ENCODE results near the gene UBE2G1.
"Not testable (repeated sequence)": the region's sequence is repeated elsewhere in the genome, so short reads cannot be mapped to it uniquely, and the experiment has no call there.

Gene UBE2G1

DNA sequence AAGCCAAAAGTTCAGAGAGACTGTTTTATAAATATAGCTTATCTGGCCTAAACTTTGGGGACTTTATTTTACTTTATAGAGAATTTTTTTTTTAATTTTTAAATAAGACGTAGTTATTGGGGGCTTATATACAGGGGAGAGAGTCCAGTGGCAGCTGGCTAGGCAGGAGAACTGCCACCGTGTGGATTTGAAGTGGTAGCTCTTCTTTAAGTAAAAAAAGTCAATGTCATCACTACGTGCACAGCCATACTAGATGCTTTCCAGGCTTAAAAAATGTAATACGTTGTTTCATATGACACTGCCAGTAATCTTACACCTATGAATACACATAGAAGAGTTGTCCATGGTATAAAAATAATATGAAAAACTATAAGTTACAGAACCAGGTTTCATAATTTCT is 70.8 kb downstream of the UBE2G1 start:
- DNase-seq, result no peak

DNA sequence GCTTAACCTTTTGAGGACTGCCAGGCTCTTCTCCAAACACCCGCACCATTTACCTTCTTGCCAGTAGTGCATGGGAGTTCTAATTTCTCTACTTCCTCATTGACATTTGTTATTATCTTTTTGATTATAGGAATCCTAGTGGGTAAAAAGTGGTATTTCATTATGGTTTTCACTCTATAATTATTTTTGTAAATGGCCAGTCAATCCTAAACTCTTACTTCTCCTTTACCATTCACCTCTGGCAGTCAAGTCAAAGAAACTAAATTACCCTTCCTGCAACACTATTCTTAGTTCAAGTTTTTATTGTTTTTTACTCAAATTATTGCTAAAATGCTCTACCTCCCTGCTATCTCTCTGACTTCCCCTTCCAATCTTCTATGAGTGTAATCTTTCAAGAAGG is 72.9 kb downstream of the UBE2G1 start:
- no peak for DNase-seq

DNA sequence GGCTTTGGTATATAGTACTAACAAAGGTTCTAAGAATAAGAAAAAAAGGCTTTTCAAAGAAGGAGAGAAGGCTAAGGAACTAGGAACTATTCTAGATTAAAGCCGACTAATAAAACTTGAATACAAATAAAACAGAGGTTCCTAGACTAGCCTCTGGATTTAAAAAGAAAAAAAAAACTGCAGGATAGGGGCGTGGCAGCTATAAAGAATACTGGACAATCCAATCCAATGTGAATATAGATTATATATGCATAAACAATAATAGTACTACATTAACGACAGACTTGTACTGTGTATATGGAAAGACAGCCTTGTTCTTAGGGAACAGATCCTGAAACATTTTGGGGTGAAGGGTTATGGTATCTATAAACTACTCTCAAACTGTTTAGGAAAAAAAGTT is 78.8 kb downstream of the UBE2G1 start:
- DNase-seq, result no peak

DNA sequence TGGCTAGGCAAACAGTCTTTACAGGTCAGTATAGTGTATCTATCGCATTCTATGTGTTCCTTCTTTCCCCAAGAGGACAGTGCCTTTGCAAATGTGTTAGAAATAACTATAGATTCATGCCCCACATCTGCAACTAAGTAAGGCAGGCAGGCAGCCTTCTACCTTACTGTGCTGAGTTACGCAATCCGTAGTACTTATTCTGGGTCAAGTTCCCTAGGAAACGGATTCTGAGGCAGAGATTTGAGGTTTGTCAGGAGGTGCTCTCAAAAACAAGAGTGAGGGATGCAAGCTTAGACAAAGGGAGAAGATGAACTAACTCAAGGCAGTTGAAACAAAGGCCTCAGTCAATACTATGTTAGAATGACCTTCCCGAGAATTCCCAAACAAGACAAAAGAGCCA is 90.0 kb downstream of the UBE2G1 start:
- no peak for DNase-seq

DNA sequence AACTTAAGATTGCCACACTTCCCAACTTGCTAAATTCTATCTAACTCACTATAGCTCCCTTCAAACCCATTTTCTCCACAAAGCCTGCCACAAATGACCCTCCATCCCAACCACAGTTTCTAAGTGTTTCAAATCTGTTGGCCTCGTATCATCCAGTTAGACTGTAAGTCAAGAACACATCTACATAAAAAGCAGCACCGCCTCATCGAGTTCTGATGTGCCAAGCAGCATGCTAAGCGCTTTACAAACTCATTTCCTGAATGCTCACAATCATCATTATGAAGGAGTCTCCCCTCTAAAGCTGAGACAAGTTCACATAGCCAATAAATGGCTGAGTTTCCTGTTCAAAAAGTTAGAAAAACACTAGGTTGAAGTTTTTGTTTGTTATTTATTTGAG is 93.5 kb downstream of the UBE2G1 start:
- no peak for DNase-seq

DNA sequence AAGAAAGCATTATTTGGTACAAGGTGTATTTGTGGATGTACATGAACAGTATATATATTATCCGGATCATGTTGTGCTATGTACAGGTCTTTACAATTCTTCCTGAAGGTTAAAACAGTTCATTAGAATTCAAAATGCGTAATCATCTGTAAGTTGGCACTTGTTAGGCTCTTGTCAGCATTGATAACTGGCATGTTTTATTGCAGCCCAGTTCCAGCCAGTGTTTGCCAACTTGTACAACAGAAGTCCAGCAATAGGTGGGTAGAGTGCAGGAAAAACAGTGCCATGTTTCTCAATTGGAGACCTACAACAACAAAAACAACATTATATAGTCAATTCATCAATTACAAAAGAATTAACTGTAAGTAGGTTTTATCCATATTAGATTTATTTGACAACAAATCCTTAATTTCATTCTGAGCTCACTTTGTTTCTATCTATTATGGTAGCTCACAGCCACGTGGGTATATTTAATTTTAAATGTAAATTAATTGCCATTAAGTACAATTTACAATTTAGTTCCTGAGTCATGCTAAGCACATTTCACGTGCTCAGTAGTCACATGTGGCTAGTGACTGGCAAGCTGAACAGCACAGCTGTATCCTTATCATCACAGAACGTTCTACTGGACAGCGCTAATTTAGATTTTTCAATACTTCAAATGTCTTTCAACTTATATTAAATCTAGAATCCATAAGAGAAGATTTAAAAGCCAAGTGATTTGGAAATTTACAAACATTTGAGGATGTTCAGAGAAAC is 94.1 kb downstream of the UBE2G1 start:
- no peak for DNase-seq

DNA sequence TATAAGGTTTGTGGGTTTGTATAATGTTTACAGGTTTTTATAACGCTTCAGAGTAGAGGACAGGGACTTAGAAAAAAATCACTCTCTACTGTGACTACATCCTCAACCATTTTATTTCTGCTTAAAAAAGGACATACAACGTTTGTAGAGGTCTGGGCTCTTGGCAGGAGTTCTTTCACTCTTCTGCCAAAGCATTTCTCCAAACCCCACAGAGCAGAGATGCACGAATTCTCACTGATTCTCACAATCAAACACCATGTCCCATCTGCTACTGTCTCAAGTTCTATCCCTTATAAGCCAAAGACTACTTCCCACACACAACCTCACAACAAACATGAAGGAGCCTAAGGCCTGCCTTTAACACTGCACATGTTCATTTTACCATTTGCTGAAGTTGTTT is 95.7 kb downstream of the UBE2G1 start:
- DNase-seq, result no peak

DNA sequence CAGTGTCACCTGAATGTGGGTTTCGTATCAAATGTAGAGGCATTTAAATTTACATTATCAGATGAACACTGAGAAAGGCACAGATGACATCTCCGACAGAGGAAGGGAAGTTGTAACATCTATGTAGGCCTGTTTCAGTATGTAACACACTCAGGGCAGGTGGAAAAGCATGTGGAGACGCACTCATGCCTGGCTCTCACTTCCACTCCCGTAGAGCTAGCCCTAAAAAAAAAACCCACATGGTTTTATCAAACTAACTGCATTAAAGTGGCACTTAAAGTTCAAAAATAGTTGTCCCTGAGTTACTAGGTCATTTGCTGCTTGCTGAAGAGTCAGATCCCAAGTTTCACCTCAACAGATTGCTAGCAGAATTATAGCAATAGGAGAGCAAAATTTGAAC is 96.6 kb downstream of the UBE2G1 start:
- DNase-seq, result no peak

DNA sequence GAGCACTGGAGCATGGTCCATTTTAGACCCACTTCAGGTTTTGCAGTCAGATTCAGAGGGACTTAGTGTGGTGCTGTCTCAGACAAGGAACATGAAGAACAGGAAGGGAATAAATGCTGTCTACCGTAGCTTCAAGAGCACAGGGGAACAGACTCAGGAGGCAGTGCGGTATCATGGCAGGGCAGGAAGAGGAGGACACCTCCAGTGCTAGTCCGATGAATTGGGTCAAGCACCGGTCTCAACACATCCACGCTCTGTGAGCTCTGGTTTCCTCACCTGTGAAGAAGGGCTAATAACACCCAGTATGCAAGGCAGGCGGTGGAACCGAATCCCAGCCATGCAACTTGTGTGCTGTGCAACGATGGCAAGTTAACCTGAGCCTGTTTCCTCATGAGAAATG is 99.1 kb downstream of the UBE2G1 start:
- no peak for DNase-seq

DNA sequence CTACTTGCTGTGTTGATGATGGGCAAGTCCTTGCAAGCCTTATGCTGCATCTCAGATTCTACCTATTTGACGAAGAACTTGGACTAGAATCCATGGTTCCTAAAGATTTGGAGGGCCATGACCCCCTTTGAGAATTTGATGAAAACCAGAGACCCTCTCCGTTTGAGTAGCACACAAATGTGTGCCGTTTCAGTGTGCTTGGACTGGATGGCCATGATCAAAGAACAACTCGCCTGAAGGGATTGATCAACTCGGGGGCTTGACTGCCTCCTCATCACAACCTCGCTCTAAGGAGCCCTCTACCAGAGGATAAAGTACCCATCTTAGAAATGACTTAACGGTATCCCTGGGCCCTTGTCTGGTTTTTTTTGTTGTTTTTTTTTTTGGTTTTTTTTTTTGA is 99.9 kb downstream of the UBE2G1 start:
- DNase-seq, result no peak

DNA sequence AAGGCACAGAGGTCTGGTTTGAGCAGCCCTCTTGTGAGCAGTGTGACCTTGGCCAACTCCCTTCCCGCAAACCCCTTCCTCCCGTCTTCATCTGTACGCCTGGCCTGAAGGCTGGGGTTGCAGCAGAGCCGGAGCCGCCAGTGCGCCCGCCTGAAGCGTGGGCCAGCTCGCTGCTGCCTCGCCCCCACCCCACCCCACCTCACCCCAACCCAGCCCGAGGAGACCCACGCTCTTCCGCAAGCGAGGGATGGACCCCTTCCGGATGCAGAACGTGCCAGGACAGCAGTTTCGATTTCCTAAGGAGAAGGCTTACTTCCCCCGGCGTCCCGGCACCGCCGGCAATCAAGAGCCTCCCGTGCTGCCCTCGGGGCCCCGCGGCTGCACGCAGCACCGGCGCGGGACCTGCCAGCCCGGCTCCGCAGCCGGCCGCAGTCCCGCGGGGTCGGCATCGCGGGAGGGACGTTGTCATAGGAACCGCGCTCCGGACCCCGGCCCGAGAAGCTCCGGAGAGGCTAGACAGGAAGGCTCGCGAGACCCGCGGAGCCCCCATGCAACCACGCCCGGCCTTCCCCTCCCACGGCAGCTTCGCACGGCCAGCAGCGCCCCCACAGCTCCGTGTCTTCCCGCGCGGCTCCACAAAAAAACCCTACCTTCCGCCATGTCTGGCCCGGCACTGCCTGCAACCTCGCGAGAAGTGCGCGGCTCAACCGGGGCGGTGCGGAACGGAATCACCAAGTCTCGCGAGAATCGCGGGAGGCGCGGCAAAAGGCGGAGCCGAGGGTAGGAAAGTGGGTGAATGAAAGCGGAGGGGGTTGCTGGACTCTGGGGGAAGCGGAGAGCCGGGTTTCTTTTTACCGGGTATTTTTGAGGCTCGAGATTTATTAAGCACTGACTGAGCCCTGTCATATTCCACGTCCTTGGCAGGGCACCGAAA is 102.9 kb downstream of the UBE2G1 start, which contains the start of gene ANKFY1:
Gene ANKFY1 (minus strand): TSS at position 698 of the 934 bp plus-strand sequence. CDS start 38 bp downstream, at position 660.
- DNase-seq, result peak; percentile 97 to 98

DNA sequence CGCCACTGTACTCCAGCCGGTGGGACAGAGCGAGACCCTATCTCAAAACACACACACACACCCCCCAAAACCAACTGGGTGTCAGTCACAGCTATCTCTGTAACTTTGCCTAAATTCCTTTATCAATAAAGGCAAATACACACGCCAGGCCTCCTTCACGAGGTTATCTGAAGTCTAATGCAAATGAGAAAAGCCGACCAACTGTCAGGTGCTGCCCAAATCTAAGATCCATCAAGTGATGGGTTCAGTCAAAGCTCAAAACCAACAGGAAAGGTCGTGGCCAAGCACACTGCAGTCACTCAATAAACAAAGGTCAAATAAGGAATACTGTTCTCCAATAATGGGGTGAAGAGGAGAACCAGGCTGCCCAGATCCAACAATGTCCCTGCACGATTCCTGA is 103.8 kb downstream of the UBE2G1 start:
- no peak for DNase-seq

DNA sequence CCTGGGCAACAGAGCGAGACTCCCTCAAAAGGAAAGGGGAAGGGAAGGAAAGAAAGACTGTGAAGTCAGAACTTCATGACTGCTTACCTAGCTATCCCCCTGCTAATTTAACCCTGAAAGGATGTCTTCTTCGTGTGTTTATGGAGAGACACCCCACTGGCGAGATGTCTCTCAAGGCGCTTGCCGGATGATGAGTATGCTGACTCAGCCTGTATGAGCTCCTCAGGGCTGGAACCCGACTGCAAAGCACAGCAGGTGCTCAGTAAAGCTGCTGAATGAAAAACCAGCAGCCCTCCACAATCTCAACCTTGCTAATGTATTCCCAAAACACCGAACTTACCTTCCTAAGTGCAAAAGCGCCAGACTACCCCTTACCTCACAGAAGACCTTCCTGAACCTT is 105.0 kb downstream of the UBE2G1 start:
- no peak for DNase-seq

DNA sequence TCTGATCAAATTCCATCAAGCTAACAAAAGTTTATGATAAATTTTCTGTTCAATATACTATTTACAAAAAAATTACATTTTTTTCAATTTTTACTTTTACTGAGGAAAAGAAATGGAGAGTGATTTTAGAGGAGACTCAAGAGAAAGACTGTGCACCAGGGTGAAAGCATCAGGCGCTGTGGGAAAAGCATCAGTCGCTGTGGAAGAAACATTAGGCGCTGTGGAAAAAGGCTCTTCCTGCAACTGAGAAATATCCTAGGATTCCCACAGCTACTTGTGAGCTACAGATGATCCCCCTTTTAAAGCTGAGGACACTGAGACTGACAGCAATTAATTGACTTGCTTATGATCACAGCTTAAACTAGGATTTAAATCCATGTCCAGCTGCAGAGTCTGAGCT is 107.6 kb downstream of the UBE2G1 start:
- no peak for DNase-seq

DNA sequence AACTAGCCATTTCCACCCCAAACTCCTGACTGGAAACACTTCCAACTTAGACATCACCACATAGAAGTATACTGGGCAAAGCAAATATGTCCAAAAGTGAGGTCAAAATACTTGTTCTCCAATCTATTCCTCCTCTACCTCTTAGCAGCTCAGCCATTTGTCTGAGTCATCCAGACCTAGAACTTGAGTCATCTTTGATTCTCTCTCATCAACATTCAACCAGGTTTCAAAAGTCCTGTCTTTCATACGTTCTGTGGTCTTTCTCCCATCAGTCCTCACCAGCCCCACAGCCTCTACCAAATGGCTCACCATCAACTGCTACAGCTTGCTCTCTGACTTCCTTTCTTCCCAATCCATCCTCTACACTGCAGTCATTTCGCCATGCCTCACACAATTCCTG is 109.5 kb downstream of the UBE2G1 start:
- no peak for DNase-seq

DNA sequence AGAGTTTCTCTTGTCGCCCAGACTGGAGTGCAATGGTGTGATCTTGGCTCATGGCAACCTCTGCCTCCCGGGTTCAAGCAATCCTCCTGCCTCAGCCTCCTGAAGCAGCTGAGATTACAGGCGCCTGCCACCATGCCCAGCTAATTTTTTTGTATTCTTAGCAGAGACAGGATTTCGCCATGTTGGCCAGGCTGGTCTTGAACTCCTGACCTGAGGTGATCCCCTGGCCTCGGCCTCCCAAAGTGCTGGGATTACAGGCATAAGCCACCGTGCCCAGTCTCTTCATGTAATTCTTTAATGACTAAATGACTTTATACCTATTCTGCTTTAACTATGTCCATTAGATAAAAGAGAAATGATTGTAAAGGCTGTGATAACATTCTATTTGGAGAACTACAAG is 111.2 kb downstream of the UBE2G1 start:
- not testable (repeated sequence) for DNase-seq

DNA sequence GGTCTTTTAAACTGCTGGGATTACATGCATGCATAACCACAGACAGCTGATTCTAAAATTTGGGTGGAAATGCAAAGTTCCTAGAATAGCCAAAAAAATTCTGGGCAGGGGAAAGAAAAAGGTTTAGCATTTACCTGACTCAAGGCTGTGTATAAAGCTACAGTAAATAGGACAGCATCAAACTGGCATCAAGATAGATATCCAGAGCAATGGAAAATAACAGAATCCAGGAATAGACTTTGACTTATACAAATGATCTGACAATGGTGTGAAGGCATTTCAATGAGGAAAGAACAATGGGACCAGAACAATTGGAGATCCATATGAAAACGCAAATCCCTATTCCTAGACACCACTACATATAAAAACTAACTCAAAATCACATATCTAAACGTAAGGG is 115.6 kb downstream of the UBE2G1 start:
- no peak for DNase-seq

DNA sequence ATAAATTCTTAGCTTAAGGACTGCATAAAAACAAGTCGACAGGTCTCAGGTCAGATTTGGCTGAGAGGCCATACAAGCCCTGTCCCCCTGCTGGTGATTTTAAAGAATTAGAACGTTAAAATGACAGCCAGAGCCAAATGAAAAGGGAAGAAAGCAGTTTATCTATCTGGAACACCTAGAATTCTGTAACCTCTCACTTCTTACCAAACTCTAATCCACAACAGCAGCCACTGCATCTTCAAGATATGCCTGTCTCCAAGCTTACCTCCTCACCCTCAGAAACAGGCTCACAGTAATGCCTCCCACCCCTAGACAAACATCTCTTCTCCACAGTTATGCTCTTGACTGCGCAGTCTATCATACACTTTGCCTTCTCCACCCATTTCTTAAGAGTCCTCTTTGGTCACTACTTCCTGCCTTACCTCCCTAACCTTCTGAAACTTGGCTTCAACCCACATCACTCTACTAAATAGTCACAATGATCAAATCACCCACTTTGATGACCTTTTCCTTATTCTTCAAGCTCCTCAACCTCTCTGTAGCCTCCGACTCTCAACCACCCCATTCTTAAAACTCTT is 116.9 kb downstream of the UBE2G1 start:
- peak in 1 of 2 donors; percentile 32 for DNase-seq

DNA sequence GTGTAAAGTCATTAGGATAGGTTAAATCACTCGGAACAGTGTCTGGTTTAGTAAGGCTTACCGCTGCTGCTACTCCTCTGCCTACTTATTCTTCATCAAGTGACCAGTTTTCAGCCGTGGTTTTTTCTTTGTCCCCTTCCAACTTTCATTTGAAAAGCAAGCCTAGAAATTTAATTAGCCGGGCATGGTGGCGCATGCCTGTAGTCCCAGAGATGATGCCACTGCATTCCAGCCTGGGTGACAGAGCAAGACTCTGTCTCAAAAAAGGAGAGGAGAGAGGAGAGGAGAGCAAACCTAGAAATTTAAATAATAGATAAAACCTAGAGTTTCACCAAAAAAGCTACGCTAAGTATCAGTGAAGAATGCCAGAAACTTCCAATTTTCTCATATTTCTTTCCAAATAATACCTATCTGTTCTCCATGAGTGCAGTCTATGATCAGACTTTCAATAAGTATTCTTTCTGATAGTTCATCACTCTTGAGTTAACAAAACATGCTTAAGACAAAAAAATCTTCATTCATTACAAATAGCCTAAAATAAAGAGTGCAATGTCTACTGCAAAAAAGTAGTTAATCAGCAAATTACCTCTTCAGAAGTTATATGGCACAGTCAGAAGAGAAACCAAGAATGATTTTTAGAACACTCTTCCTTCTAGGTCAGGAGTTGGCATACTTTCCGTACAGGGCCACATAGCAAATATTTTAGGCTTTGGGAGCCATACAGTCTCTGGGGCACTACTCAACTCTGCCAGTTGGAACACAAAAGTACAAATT is 117.8 kb downstream of the UBE2G1 start:
- no peak for DNase-seq

DNA sequence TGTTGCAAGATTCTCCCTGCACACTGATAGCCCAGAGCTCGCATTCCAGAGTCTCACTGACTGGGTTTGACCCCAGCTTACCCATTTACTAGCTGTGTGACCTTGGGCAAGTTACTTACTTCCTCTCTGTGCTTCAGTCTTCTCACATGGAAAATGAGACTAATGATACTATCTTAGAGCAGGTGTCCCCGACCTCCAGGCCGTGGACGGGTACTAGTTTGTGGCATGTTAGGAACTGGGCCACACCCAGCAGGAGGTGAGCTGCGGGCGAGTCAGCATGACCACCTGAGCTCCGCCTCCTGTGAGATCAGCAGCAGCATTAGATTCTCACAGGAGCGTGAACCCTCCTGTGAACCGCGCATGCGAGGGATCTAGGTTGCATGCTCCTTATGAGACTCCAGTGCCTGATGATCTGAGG is 118.5 kb downstream of the UBE2G1 start:
- DNase-seq, result no peak

DNA sequence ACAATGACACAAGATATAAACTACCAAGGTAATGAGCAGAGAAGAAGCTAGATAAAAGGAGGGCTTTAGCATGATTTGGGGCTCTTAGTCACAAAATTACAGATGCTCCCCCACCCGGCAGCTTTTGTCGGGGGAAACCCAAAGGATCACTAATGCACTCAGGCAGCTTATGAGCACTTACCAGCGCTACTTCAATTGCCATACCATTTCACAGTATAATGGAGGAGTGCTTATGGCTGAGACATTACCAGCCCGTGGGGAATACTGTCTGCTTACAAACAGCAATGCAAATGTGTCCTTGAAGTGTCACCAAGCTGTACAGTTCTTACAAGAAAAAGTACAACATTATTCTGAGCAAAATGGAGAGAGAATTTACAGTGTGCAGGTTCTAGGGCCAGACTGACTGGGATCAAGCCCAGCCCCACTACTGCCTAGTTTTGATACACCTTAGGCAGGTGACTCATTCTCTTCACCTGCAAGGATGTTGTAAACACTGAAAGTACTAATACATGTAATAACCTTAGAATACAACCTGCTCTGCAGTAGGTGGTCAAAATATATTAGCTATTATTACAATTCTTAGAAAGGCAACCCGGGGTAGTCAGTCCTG is 119.0 kb downstream of the UBE2G1 start:
- DNase-seq, result no peak

DNA sequence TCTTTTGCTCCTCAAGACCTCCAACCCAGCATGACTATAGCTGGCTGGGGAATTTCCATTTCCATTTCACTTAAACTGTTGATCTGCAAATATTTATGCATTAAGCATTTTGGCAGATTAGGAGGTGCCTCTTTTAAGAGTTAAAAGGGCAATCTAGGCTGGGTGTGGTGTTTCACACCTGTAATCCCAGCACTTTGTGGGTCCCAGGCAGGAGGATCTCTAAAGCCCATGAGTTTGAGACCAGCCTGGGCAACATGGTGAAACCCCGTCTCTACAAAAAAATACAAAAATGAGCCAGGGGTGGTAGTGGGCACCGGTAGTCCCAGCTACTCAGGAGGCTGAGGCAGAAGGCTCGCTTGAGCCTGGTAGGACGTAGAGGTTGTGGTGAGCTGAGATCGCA is 119.8 kb downstream of the UBE2G1 start:
- DNase-seq, result no peak
